ENCODE results near the gene OLFM1.

Gene OLFM1

DNA sequence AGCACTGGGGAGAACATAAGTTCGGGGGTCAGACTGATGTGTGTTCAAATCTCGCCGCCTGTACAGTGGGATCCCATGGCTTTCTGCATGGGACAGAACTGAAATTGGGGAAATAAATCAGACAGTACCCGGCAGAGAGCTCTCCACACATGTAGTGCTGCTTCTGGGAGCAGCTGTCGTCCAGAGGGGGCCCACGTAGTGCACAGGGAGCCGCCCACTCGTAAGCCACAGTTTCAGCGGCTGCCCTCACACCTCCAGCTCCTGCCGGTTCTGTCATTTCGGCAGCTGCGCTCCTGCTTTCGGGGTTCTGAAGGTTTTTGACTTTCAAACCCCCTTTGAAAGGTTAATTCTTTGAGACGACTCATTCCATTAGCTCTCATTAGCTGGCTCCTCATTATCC is 83.1 kb downstream of the OLFM1 start:
- TF ChIP-seq, protein P1, sequence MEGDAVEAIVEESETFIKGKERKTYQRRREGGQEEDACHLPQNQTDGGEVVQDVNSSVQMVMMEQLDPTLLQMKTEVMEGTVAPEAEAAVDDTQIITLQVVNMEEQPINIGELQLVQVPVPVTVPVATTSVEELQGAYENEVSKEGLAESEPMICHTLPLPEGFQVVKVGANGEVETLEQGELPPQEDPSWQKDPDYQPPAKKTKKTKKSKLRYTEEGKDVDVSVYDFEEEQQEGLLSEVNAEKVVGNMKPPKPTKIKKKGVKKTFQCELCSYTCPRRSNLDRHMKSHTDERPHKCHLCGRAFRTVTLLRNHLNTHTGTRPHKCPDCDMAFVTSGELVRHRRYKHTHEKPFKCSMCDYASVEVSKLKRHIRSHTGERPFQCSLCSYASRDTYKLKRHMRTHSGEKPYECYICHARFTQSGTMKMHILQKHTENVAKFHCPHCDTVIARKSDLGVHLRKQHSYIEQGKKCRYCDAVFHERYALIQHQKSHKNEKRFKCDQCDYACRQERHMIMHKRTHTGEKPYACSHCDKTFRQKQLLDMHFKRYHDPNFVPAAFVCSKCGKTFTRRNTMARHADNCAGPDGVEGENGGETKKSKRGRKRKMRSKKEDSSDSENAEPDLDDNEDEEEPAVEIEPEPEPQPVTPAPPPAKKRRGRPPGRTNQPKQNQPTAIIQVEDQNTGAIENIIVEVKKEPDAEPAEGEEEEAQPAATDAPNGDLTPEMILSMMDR (conservative IDR thresholded peaks at IDR 0.05; ENCODE audit: control insufficient read depth, insufficient read depth, low read depth, low read length), result no peak

More for the DNA sequence above, 83.1 kb downstream of the OLFM1 start:
- DNase-seq (ENCODE audit: low read depth), result no peak
- H3K4me3 ChIP-seq (ENCODE audit: control insufficient read depth, low read depth, low read length), result no peak overlapping the region
